ENCODE data around the gene SPATS2L.

SPATS2L gene

GRCh38 chr2:200415455-200415854 is 109.0 kb downstream of the SPATS2L start:
- in situ Hi-C loops (cut with HindIII; ENCODE audit: low sequenced_read_pairs): no loop called here
- DNase-seq (ENCODE audit: low read depth): no peak
- no peak for TF ChIP-seq CTCF (IDR thresholded peaks at IDR 0.05; ENCODE audit: low read depth, low read length, missing control alignments)
- H3K4me3 ChIP-seq (ENCODE audit: low read depth, low read length): no peak overlapping the region

GRCh38 chr2:200416878-200417277 is 110.4 kb downstream of the SPATS2L start:
- no peak for DNase-seq (ENCODE audit: low read depth)
- no peak overlapping the region for H3K4me3 ChIP-seq (ENCODE audit: low read depth, low read length)
- no peak for TF ChIP-seq CTCF (IDR thresholded peaks at IDR 0.05; ENCODE audit: low read depth, low read length, missing control alignments)
- in situ Hi-C loops (cut with HindIII; ENCODE audit: low sequenced_read_pairs): no loop called here

GRCh38 chr2:200417366-200417765 is 110.9 kb downstream of the SPATS2L start:
- no peak for DNase-seq (ENCODE audit: low read depth)
- TF ChIP-seq CTCF (IDR thresholded peaks at IDR 0.05; ENCODE audit: low read depth, low read length, missing control alignments): no peak
- in situ Hi-C loops (cut with HindIII; ENCODE audit: low sequenced_read_pairs): no loop called here
- H3K4me3 ChIP-seq (ENCODE audit: low read depth, low read length): no peak overlapping the region

GRCh38 chr2:200418399-200418798 is 111.9 kb downstream of the SPATS2L start:
- no peak for DNase-seq (ENCODE audit: low read depth)
- in situ Hi-C loops (cut with HindIII; ENCODE audit: low sequenced_read_pairs): no loop called here
- no peak overlapping the region for H3K4me3 ChIP-seq (ENCODE audit: low read depth, low read length)
- TF ChIP-seq CTCF (IDR thresholded peaks at IDR 0.05; ENCODE audit: low read depth, low read length, missing control alignments): no peak

GRCh38 chr2:200419325-200419724 is 112.8 kb downstream of the SPATS2L start:
- TF ChIP-seq CTCF (IDR thresholded peaks at IDR 0.05; ENCODE audit: low read depth, low read length, missing control alignments): no peak
- DNase-seq (ENCODE audit: low read depth): no peak
- H3K4me3 ChIP-seq (ENCODE audit: low read depth, low read length): no peak overlapping the region
- in situ Hi-C loops (cut with HindIII; ENCODE audit: low sequenced_read_pairs): no loop called here

- H3K4me3 ChIP-seq (ENCODE audit: low read depth, low read length): no peak overlapping the region
- in situ Hi-C loops (cut with HindIII; ENCODE audit: low sequenced_read_pairs): no loop called here
- no peak for TF ChIP-seq CTCF (IDR thresholded peaks at IDR 0.05; ENCODE audit: low read depth, low read length, missing control alignments)
- no peak for DNase-seq (ENCODE audit: low read depth)
These were observed 114.8 kb downstream of the SPATS2L start for GRCh38 chr2:200421270-200421669.

GRCh38 chr2:200422071-200422470 is 115.6 kb downstream of the SPATS2L start:
- no peak overlapping the region for H3K4me3 ChIP-seq (ENCODE audit: low read depth, low read length)
- in situ Hi-C loops (cut with HindIII; ENCODE audit: low sequenced_read_pairs): no loop called here
- no peak for DNase-seq (ENCODE audit: low read depth)
- no peak for TF ChIP-seq CTCF (IDR thresholded peaks at IDR 0.05; ENCODE audit: low read depth, low read length, missing control alignments)

Data from astrocyte of the cerebellum (primary cell).